KMS-11 (cell line): Measurements from ENCODE around the gene ATP13A2.

Source experiments
- H2AFZ ChIP-seq: fragments of 200-600 bp; sonication (generic); 2 replicates; pipeline ENCODE4 v1.6.1; 2016; ENCODE audit warnings: antibody characterized with exemption, mixed run types, low read depth
- H3K27ac ChIP-seq: fragments of 200-600 bp; sonication (generic); 2 replicates; pipeline ENCODE4 v1.6.1; 2016; ENCODE audit warnings: mild to moderate bottlenecking, mixed run types
- H3K27me3 ChIP-seq: fragments of 200-600 bp; sonication (generic); 2 replicates; pipeline ENCODE4 v1.6.1; 2017; ENCODE audit warnings: mild to moderate bottlenecking, low read depth, mixed run types, moderate library complexity; ENCODE audit not compliant: insufficient read depth
- H3K36me3 ChIP-seq: fragments of 200-600 bp; sonication (generic); 2 replicates; pipeline ENCODE4 v1.6.1; 2017; ENCODE audit warnings: mild to moderate bottlenecking, mixed run types; ENCODE audit not compliant: insufficient read depth
- H3K4me1 ChIP-seq: fragments of 200-600 bp; sonication (generic); 2 replicates; pipeline ENCODE4 v1.6.1; 2016; ENCODE audit warnings: mild to moderate bottlenecking, low read depth, mixed run types; ENCODE audit not compliant: poor library complexity, severe bottlenecking
- H3K4me2 ChIP-seq: fragments of 200-600 bp; sonication (generic); 2 replicates; pipeline ENCODE4 v1.7.0; 2016; ENCODE audit warnings: mild to moderate bottlenecking, mixed run types
- H3K4me3 ChIP-seq: fragments of 200-600 bp; sonication (generic); IDR thresholded peaks from 2 replicates; pipeline ENCODE4 v1.6.1; 2017; ENCODE audit warnings: low read depth, low read length, mixed read lengths; ENCODE audit not compliant: insufficient read depth
- H3K79me2 ChIP-seq: fragments of 200-600 bp; sonication (generic); 2 replicates; pipeline ENCODE4 v1.6.1; 2016; ENCODE audit warnings: low read depth, mixed run types; ENCODE audit not compliant: insufficient read depth
- H3K9ac ChIP-seq: fragments of 200-600 bp; sonication (generic); 2 replicates; pipeline ENCODE4 v1.6.1; 2016; ENCODE audit warnings: mild to moderate bottlenecking, mixed run types
- H4K20me1 ChIP-seq: fragments of 200-600 bp; sonication (generic); 2 replicates; pipeline ENCODE4 v1.6.1; 2016; ENCODE audit warnings: mild to moderate bottlenecking, mixed run types; ENCODE audit not compliant: insufficient read depth
- TF ChIP-seq, protein P1 (sequence below): fragments of 200-600 bp; sonication (generic); conservative IDR thresholded peaks from 2 replicates; pipeline ENCODE4 v1.6.1; 2017; ENCODE audit warnings: low read depth, mild to moderate bottlenecking, antibody characterized with exemption, low read length, moderate library complexity, mixed read lengths

Gene ATP13A2

DNA sequence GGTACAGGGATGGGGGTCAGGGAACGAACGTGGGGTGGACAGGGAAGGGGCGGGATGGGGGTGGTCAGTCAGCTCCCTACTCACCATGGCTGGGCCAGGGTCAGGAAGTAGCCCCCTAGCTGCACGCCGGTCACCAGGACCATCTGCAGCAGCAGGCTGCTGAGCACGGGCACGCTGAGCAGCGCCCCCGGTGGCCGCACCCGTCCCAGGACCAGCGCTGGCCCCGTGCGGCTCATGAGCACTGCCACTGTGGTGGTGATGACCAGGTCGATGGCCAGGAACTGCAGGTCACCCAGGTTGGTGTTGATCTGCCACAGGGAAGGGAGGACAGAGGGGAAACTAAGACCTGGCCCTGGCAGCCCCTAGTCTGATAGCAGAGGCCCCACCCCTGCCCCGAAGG lies 24.8 kb downstream of the ATP13A2 start:
- H3K4me1 ChIP-seq = no peaks in the 10 kb centered on the region
- no peaks in the 10 kb centered on the region for H3K79me2 ChIP-seq
- H3K27me3 ChIP-seq = no peaks in the 10 kb centered on the region
- H3K36me3 ChIP-seq = no peaks in the 10 kb centered on the region
- TF ChIP-seq, protein P1, sequence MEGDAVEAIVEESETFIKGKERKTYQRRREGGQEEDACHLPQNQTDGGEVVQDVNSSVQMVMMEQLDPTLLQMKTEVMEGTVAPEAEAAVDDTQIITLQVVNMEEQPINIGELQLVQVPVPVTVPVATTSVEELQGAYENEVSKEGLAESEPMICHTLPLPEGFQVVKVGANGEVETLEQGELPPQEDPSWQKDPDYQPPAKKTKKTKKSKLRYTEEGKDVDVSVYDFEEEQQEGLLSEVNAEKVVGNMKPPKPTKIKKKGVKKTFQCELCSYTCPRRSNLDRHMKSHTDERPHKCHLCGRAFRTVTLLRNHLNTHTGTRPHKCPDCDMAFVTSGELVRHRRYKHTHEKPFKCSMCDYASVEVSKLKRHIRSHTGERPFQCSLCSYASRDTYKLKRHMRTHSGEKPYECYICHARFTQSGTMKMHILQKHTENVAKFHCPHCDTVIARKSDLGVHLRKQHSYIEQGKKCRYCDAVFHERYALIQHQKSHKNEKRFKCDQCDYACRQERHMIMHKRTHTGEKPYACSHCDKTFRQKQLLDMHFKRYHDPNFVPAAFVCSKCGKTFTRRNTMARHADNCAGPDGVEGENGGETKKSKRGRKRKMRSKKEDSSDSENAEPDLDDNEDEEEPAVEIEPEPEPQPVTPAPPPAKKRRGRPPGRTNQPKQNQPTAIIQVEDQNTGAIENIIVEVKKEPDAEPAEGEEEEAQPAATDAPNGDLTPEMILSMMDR = no peak; the same call in 1 of the 2 replicates
- no peaks in the 10 kb centered on the region for H4K20me1 ChIP-seq
- H3K4me3 ChIP-seq = no peak overlapping the region
- no peak overlapping the region for H3K27ac ChIP-seq
- no peak overlapping the region for H3K9ac ChIP-seq
- H3K4me2 ChIP-seq = no peak overlapping the region
- no peak overlapping the region for H2AFZ ChIP-seq

DNA sequence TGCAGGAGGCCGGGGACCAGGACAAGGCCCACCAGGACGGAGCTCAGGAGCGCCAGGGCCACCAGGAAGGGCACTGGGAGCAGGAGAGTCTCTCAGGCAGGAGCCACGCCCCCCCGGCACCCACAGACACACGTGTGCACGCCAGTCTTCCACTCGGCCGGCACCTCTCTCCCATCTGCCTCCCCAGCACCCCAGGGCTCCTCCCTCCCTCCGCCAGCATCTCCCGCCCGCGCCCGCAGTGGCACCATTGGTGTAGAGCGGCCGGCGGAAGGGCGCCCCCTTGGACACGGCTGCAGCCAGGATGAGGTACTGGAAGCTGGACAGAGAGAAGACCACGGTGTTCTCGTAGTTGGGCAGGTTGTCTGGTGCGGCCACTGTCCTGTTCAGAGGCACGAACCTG lies 25.2 kb downstream of the ATP13A2 start:
- Histone ChIP-seq H3K27me3 (no peaks in the 10 kb centered on the region), H3K4me1 (no peaks in the 10 kb centered on the region), H3K79me2 (no peaks in the 10 kb centered on the region), H3K9ac (no peak overlapping the region), H3K36me3 (no peaks in the 10 kb centered on the region), H2AFZ (no peak overlapping the region), H3K4me3 (no peak overlapping the region), H3K27ac (no peak overlapping the region), H3K4me2 (no peak overlapping the region), H4K20me1 (no peaks in the 10 kb centered on the region)
- TF ChIP-seq, protein P1 = no peak

DNA sequence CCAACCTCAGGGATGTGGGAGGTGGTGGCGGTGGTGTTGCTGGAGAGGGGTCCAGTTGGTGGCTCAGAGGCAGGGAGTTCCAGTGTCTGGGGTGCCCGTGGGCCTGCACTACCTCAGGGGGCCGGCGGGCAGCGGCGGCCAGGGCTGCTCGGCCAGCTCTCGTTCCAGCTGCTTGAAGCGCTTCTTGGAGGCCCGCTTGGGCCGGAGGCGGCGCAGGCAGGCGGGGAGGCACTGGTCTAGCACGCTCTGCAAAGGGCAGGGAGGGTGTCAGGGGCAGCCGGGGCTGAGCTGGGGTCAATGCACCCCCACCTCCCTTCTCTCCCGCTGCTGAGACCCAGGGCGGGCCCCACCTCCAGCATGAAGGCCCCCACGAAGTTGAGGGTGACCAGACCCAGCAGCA lies 25.6 kb downstream of the ATP13A2 start:
- no peaks in the 10 kb centered on the region for H4K20me1 ChIP-seq
- H3K36me3 ChIP-seq = no peaks in the 10 kb centered on the region
- H3K4me2 ChIP-seq = no peak overlapping the region
- H3K4me1 ChIP-seq = no peaks in the 10 kb centered on the region
- H3K9ac ChIP-seq = no peak overlapping the region
- no peak overlapping the region for H3K27ac ChIP-seq
- no peaks in the 10 kb centered on the region for H3K27me3 ChIP-seq
- H3K4me3 ChIP-seq = no peak overlapping the region
- H2AFZ ChIP-seq = no peak overlapping the region
- TF ChIP-seq, protein P1 = no peak
- no peaks in the 10 kb centered on the region for H3K79me2 ChIP-seq

DNA sequence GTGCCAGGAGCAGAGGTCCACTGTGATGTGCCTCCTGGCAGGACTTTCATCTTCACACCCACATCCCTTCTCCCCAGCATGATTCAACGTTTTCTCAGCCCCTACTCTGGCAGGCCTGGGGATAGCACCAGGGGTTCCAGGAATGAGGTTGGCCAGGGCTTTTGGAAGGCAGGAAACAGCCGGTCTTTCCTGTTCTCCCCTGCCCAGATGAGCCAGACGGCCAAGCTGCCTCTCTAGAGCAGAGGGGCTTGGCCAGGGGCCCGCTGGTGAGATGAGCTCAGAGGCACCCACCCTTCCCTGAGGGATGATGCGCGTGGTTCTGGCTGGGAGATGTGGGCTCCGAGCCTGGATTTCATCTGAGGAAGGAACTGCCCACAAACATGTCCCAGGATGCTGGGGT lies 27.0 kb downstream of the ATP13A2 start:
- Histone ChIP-seq H3K36me3 (no peaks in the 10 kb centered on the region), H3K4me2 (no peak overlapping the region), H2AFZ (no peak overlapping the region), H3K79me2 (no peaks in the 10 kb centered on the region), H3K4me3 (no peak overlapping the region), H3K9ac (no peak overlapping the region), H4K20me1 (no peaks in the 10 kb centered on the region), H3K4me1 (no peaks in the 10 kb centered on the region), H3K27me3 (no peaks in the 10 kb centered on the region), H3K27ac (no peak overlapping the region)
- TF ChIP-seq, protein P1 = no peak

DNA sequence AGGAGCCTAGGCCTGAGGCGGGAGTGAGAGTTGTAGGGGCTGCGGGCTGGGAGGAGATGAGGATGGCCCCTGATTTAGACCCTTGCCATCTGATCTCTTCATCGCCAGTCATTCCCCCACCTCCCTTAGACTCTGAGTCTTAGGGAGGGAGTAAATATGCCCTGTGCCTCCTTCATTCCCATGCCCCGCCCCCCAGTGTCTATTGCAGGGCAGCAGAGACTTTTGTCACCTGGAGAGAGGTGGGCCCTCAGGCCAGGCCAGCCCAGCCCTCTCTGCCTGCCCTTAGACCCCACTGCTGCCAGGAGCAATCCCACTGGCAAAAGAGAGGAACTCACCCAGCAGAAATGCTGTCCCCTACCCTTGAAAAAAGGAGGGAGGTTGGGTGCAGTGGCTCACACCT lies 28.1 kb downstream of the ATP13A2 start:
- Histone ChIP-seq H2AFZ (no peak overlapping the region), H3K79me2 (no peaks in the 10 kb centered on the region), H3K4me3 (no peak overlapping the region), H3K36me3 (no peaks in the 10 kb centered on the region), H3K9ac (no peak overlapping the region), H4K20me1 (no peaks in the 10 kb centered on the region), H3K27ac (no peak overlapping the region), H3K4me2 (no peak overlapping the region), H3K4me1 (no peaks in the 10 kb centered on the region), H3K27me3 (no peaks in the 10 kb centered on the region)
- TF ChIP-seq, protein P1 = no peak
